HepG2 (cell line): Measurements from ENCODE around the gene FAM163A.

Experiments used
- FIP1L1 ChIP-seq: fragments of 200-400 bp; formaldehyde crosslinking; IDR thresholded peaks from 2 replicates; pipeline ENCODE4 v1.6.1; 2018; ENCODE audit warnings: low read depth, mild to moderate bottlenecking, low read length, moderate library complexity, borderline replicate concordance; ENCODE audit not compliant: insufficient read depth
- IKZF1 ChIP-seq: fragments of 450-650 bp; IDR thresholded peaks from 2 replicates; pipeline ENCODE4 v1.7.1; 2016
- KLF11 ChIP-seq: IDR thresholded peaks from 2 replicates; pipeline ENCODE4 v1.6.1; 2016; ENCODE audit warnings: missing compliant biosample characterization
- PATZ1 ChIP-seq: sonication (generic); formaldehyde crosslinking; IDR thresholded peaks from 2 replicates; pipeline ENCODE4 v1.4.0; 2020; ENCODE audit warnings: missing genetic modification reagents
- PBX3 ChIP-seq: sonication (generic); formaldehyde crosslinking; IDR thresholded peaks from 2 replicates; pipeline ENCODE4 v1.8.1; 2023; ENCODE audit warnings: missing genetic modification reagents, inconsistent platforms, borderline replicate concordance
- POLR2A ChIP-seq, 2 experiments: IDR thresholded peaks; 2 replicates each; pipeline ENCODE4 v1.6.1; 2011; ENCODE audit warnings: low read depth in 2 of 2, low read length in 2 of 2, mild to moderate bottlenecking in 1 of 2, moderate library complexity in 1 of 2; ENCODE audit not compliant: insufficient read depth in 1 of 2
- SETDB1 ChIP-seq: sonication (generic); formaldehyde crosslinking; IDR thresholded peaks from 2 replicates; pipeline ENCODE4 v1.5.1; 2020; ENCODE audit warnings: missing genetic modification reagents, mild to moderate bottlenecking, borderline replicate concordance
- SMC3 ChIP-seq: IDR thresholded peaks from 2 replicates; pipeline ENCODE4 v1.6.1; 2011; ENCODE audit warnings: low read length, improper control_type of control experiment
- TBP ChIP-seq: sonication (generic); formaldehyde crosslinking; IDR thresholded peaks from 2 replicates; pipeline ENCODE4 v1.5.0; 2020; ENCODE audit warnings: missing genetic modification reagents
- ZNF891 ChIP-seq: sonication (generic); formaldehyde crosslinking; IDR thresholded peaks from 2 replicates; pipeline ENCODE4 v1.5.0; 2020; ENCODE audit warnings: mild to moderate bottlenecking, missing genetic modification reagents

DNA sequence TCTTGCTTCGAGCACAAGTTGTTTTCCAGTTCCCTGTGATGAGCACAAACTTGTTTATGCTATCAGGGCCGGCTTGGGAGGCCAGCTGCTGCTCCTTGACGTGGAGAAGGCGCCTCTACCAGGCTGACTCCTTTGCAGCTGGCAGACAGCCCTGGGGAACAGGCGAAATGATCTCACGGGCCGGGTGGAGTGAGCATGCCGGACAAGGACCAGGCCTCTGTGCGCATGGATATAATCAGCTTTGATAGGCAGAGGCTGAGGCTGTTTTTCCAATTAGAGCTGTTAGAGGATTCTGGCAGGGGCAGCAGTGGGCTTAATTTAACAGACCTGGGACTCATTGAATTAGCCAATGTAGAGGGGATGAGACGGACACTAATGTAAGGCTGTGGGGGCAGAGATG, 38.9 kb downstream of the FAM163A start:
- TF ChIP-seq FIP1L1 (no peak), SMC3 (no peak), PBX3 (no peak), ZNF891 (CRISPR knock-in tag) (no peak), TBP (CRISPR knock-in tag) (no peak), POLR2A (IDR thresholded peaks at IDR 0.05; ENCODE audit: insufficient read depth in 1 of 2, low read depth in 2 of 2, low read length in 2 of 2) (no peak), IKZF1 (no peak), PATZ1 (no peak), SETDB1 (CRISPR knock-in tag) (no peak), KLF11 (CRISPR knock-in tag) (no peak)
